ENCODE measurements around the gene NOD1.
"Not testable (repeated sequence)": the region's sequence is repeated elsewhere in the genome, so short reads cannot be mapped to it uniquely, and the experiment has no call there.

The NOD1 gene

DNA sequence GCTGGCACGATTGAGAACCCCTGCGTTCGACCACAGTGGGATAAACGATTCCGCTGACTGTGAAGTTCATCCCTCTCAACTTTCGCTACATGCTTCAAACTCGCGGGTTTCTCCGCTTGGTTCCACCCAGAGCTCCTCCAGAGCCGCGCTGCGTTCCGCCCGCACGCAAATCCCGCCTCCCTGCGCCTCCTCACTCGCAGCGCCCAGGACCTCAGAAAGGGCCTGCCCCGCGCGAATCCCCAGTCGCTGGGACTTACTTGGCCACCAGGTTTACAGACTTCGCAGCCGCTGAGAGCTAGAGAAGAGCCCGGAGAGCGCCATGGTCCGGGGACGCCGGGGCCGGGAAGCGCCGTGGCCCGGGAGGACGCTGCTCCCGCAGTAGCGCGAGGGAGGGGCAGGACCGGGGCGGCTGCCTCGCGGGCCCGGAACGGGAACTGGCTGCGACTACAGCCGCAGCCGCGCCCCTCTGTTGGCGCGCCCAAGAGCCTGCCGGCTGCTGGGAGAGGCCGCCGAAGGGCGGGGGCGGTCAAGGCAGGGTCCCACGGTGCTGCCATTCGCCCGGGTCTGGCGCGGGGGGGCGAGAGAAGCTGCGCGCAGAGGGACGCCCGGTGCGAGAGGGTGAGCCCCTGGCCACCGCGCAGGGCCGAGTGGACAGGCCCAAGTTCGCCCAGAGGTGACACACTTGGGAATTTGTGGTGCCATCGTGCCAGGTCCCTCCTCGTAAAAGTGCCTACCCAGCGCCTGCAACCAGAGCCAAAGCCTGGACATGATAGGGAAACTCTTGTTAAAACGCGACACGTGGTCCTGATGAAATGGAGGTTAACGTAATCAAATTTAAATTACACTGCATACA, at the start of gene NOD1:
NOD1 (minus strand) TSS at position 436 of the 853 bp plus-strand sequence. CDS start 21,863 bp downstream, outside the sequence.
- peak; percentile 34 for DNase-seq (ENCODE audit: low read depth)

- not testable (repeated sequence) for DNase-seq (ENCODE audit: low read depth)
These were observed 48.7 kb upstream of the NOD1 start for GRCh38 chr7:30527297-30527696.

DNA sequence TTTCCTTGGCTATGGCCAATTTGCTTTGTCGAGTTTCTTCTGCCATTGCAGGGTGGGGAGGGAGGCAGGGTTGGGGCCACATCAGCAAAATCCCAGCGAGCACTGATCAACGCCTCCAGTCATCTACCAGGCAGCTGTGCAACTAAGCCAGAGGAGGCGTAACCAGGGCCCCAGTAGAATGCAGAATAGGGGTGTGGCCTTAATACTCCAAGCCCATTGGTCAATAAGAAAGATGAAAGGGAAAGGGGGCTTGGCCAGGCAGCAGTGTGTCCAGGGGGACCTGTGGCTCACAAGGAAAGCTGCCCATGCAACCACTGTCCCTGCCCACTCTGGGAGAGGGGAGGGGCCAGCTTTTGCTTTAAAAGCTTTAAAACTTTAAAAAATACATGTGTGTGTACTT, 47.6 kb upstream of the NOD1 start:
- no peak for DNase-seq (ENCODE audit: low read depth)

DNA sequence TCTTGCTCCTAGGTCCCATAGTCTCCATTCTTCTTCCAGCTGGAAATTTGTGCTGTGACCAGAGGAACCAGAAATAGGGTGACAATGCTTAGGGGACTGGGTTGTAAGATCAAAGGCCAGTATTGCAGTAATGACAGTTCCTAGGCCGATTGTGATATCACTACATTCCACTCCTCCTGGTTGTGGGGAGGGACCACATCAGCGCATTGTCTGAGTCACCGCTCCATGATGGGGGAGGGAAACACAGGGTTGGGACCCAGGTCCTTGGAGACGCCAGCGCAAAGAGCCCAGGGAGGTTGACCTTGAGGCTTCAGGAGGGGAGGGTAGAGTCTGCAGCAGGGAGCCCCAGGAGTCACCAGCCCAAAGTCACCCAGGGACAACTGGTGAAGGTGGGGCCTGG, 46.8 kb upstream of the NOD1 start:
- no peak for DNase-seq (ENCODE audit: low read depth)

DNA sequence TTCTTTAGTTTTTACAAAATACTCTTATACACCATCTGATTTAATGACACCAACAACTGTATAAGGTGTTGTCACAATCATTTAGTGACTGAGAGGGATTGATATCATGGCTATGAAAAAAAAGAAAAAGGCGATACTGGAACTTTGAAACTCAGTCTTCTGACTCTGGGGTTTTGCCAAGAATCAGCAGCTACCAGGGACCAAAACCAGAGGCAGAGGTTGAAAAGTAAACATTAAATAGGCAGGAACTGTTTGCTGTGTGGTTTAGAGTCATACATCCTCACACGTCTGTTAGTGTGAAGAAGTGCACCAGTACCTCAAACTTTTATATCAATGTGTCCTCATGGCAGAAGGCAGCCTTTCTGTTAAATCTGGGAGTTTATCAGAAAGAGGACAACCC, 46.0 kb upstream of the NOD1 start:
- DNase-seq (ENCODE audit: low read depth): no peak

DNA sequence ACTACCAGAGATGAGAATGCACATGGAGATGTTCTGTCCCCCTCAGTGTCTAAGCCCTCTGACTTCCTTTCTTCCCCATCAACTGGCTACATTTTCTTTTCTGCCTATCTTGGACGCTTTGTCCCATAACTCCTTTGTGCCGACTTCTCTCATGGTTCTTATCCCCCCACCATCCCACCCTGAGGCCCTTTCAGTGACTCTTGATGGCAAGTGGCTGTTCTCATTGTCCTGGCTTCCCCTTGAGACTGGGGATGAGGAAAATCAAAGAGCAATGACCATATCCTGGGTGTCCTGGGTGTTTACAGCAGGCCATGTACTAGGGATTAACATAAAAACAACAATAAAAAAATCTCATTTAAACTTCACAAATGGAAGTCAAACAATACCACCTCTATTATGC, 44.9 kb upstream of the NOD1 start:
- DNase-seq (ENCODE audit: low read depth): no peak

DNA sequence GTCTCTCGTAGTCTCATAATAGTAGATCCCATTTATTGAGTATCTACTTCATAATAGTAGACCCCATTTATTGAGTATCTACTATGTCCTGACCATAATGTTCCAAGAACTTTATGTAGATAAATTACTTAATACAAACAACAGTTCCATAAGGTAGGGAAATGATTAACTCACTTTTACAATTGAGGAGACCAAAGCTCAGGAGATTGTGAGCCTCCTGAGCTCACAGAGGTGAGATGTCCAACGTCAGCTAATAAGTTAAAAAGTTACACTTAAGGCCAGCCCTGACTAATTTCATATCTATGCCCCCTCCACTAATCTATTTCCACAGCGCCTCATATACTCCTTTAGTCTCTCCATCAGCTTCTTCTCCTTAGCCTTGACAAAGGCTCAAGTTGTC, 43.6 kb upstream of the NOD1 start:
- no peak for DNase-seq (ENCODE audit: low read depth)

- no peak for DNase-seq (ENCODE audit: low read depth)
These were observed 42.9 kb upstream of the NOD1 start for GRCh38 chr7:30521532-30521931.

GRCh38 chr7:30519122-30519521, 40.5 kb upstream of the NOD1 start:
- DNase-seq (ENCODE audit: low read depth): no peak

- DNase-seq (ENCODE audit: low read depth): no peak
These were observed 37.2 kb upstream of the NOD1 start for GRCh38 chr7:30515761-30516160.

- DNase-seq (ENCODE audit: low read depth): no peak
These were observed 36.2 kb upstream of the NOD1 start for GRCh38 chr7:30514776-30515175.

GRCh38 chr7:30514177-30514576, 35.6 kb upstream of the NOD1 start:
- no peak for DNase-seq (ENCODE audit: low read depth)

- DNase-seq (ENCODE audit: low read depth): no peak
These were observed 35.2 kb upstream of the NOD1 start for GRCh38 chr7:30513762-30514161.

DNA sequence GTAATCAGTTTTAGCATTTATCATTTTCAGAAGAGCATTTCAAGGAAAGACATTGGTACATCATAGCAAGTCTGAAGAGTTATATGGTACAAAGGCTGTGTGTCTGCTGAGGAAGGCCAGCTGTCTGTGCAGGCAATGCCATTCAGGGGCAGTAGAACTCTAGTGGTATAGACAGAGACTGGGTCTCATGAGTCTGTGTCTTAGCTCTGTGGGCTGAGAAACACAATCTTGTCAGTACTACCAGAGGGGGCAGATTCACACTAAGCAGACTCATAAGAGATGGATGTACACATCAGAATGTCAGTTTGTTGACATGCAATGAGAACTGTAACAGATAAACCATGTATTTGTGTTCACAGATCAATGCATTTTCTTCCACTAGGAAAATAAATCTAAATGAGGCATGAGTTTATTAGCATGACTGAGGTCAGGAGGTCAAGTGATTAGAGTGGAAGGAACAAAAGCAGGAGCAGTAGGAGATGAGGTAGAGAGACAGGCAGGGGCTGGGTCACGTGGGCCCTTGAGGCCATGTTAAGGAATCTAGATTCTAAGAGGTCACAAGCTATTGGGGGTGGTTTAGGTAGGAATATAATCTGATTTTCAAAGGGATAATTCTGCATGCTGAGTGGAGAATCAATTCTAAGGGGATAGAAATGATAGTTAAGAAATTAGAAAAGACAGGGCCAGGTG, 33.5 kb upstream of the NOD1 start:
- DNase-seq (ENCODE audit: low read depth): no peak

- no peak for DNase-seq (ENCODE audit: low read depth)
These were observed 32.9 kb upstream of the NOD1 start for GRCh38 chr7:30511494-30511893.

DNA sequence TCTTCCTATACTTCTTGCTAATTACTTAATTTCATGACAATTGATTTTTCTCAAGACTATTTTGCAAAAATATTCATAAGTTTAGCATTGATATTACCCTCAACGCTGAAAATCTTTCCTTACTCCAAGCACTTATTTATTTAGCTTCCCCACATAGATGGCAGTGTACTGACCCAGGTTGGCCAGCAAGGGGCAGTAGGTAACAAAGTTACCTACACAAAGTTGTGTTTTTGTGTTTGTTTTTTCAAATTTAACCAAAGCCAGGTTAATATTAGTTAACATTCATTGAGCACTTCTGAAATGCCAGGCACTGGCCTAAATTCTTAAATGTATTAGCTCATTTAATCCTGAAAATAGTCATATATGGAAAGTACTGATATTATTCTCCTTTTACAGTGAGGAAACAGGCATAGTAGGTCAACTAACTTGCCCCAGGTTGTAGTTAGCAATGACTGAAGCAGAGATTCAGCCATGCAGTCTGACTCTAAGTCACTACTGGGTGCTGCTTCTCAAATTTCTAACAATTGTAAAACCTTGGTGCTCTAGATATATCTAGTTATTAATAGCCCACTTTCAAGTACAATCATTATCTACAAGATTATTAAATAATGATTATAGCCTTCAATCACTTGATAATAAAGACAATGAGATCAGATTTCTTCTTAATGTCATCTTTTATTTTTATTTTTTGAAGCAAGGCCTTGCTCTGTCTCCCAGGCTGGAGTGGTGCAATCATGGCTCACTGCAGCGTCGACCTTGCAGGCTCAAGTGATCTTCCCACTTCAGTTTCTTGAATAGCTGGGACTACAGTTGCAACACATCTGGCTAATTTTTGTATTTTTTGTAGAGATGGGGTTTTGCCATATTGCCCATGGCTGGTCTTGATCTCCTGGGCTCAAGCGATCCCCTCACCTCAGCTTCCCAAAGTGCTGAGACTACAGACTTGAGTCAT, 31.8 kb upstream of the NOD1 start:
- DNase-seq (ENCODE audit: low read depth): no peak

DNA sequence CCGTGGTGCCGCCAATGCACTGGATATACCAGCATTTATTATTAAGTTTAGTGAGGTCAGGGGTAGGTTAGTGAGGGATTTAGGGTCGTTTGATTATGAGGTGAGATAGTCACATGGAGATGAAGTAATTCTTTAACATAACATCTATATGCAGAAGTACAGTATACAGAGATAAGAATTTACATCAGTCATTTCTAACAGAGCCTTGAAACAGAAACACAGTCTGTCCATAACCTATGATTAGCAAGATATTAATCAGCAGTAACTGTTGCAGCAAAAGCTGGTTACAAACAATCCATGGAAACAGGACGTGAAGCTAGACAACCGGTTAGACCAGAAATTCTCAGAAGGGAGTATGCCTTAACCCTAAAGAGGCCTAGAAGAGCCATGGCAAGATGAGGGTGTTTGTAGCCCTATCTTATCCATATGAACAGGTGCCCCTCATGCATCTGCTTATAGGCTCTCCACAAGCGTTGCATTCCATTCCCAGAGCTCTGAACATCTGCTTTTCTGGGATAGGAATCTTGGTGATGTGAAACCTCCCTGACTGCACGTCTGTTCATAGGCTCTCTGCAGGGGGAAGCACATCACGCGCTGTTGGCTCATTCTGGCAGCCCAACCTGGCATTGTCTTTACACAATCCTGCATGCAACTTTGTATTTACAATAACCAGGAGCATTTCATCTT, 30.7 kb upstream of the NOD1 start:
- not testable (repeated sequence) for DNase-seq (ENCODE audit: low read depth)

DNA sequence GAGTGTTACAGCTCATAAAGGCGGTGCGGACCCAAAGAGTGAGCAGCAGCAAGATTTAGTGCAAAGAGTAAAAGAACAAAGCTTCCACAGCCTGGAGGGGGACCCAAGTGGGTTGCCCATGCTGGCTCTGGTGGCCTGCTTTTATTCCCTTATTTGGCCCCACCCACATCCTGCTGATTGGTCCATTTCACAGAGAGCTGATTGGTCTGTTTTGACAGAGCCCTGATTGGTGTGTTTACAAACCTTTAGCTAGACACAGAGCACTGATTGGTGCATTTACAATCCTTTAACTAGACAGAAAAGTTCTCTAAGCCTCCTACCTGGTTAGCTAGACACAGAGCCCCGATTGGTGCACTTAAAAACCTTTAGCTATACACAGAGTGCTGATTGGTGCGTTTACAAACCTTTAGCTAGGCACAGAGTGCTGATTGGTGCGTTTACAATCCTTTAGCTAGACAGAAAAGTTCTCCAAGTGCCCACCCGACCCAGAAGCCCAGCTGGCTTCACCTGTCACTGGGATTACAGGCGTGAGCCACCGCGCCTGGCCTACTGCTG, 28.8 kb upstream of the NOD1 start:
- DNase-seq (ENCODE audit: low read depth): not testable (repeated sequence)

DNA sequence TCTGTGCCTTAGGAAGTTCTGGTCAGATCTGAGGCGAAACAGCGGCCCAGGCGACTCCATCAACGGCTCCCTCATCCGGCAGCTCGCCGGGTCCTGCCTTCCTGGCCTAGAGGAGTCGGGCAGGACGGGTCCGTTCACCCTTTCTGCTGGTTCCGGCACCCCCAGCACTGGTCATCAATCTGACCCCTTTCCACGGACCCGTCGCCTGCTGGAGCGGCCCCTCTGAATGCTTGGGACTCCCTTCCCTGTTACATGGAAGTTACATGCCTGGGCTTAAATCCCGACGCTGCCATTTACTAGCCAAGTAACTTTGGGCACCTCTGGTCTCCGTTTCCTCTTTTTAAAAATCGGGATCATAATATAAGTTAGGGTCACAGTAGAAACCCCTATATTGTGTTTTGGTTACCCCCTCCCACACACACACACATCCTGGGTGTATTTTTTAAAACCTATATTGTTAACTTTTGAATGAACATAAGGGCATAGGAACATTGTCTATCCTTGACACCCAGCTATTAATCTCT, 26.7 kb upstream of the NOD1 start:
- no peak for DNase-seq (ENCODE audit: low read depth)

GRCh38 chr7:30504301-30505173, 26.0 kb upstream of the NOD1 start, which contains the start of gene GGCT:
Gene GGCT, minus strand, starts transcription at chr7:30504829. Its CDS starts 120 bp downstream, at chr7:30504709.
- DNase-seq (ENCODE audit: low read depth): peak; percentile 87

All from GM04503 (cell line).